ENCODE measurements around the gene TRIM7. TPM values are rescaled to one million over a fixed set of nuclear protein-coding genes. Genes with fewer than 3 reads are reported as not detected.

TRIM7 gene
- polyA plus RNA-seq, 1 experiment = 3.2 TPM

DNA sequence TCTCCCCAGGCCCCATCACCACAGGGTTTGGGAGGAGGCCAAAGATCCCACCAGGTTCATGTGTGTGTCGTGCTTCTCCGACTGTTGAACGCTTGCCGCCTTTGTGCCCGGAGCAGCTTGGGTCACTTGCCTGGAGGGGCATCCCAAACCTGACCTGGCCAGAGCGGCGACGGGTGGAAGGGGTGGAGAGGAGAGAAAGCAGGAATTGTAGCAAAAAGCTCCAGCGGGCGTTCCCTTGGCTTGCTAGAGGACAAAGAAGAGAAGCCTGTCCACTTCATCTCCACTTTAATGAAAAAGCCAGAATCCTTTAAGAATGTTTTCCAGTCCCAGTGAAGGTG, 15.2 kb upstream of the TRIM7 start:
- POLR2A ChIA-PET = no interaction called here
- CTCF ChIA-PET = interaction anchor here (1.4 kb wide), 1 partner anchor 16 kb away, joined by 4 read pairs; the partner anchor contains the start of gene TRIM7

DNA sequence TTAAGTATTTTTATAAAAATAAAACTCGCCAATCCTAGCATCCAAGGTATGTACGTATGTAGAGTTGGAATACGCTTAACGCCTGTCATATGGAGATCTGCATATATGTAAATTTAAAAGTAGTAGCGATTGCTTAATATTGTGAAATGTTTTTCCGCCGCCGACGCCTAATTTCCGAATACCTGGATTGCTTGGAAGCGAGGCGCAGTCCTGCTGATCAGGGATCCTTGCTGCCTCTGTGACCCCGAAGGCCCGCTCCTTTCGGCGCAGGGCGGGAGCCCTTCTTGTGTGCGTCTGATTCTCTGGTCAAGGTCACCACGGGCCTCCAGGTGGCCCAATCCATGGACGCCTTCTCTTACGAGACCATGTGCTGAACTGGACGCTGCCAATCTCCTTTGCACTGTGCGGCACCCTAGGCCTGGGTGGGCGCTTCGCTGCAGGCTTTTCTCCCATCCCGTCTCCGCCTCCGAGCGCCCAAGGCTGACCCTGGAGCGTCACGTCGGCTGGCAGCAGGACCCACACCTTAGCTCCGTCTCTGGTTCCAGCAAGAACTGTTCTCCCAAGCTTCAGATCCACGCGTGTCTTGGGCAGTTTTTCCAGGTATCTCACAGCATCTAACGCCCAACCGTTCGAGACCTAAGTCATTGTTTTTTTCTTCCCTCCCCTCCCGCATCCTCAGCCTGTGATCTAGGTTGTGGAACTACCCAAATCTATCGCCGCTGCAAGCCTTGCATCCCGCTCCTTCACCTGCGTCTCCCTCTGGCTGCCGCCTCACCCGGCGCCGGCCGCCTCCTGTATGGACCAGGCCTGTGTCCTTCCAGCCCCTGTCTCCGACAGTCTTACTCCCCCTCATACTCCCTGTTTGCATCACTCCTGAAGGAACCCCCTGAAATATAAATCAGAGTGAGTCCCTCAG, 14.5 kb upstream of the TRIM7 start:
- Histone ChIP-seq H3K36me3 (ENCODE audit: control insufficient read depth, insufficient read depth, low read length) (no peaks in the 10 kb centered on the region), H3K4me3 (ENCODE audit: low read depth, low read length) (no peak overlapping the region), H3K27me3 (ENCODE audit: control insufficient read depth, insufficient read depth, low read length) (no peaks in the 10 kb centered on the region)
- TF ChIP-seq, protein P1, sequence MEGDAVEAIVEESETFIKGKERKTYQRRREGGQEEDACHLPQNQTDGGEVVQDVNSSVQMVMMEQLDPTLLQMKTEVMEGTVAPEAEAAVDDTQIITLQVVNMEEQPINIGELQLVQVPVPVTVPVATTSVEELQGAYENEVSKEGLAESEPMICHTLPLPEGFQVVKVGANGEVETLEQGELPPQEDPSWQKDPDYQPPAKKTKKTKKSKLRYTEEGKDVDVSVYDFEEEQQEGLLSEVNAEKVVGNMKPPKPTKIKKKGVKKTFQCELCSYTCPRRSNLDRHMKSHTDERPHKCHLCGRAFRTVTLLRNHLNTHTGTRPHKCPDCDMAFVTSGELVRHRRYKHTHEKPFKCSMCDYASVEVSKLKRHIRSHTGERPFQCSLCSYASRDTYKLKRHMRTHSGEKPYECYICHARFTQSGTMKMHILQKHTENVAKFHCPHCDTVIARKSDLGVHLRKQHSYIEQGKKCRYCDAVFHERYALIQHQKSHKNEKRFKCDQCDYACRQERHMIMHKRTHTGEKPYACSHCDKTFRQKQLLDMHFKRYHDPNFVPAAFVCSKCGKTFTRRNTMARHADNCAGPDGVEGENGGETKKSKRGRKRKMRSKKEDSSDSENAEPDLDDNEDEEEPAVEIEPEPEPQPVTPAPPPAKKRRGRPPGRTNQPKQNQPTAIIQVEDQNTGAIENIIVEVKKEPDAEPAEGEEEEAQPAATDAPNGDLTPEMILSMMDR (IDR thresholded peaks at IDR 0.05; ENCODE audit: insufficient read depth, low read depth, low read length) = no peak
- no peak for DNase-seq (ENCODE audit: low read depth)
- CTCF ChIA-PET = interaction anchor here (1.4 kb wide), 1 partner anchor 15 kb away, joined by 4 read pairs; the partner anchor contains the start of gene TRIM7
- POLR2A ChIA-PET = no interaction called here

More for the DNA sequence above, 15.2 kb upstream of the TRIM7 start:
- Histone ChIP-seq H3K27me3 (ENCODE audit: control insufficient read depth, insufficient read depth, low read length) (no peaks in the 10 kb centered on the region), H3K36me3 (ENCODE audit: control insufficient read depth, insufficient read depth, low read length) (no peaks in the 10 kb centered on the region), H3K4me3 (ENCODE audit: low read depth, low read length) (no peak overlapping the region)
- DNase-seq (ENCODE audit: low read depth) = no peak
- TF ChIP-seq, protein P1 (IDR thresholded peaks at IDR 0.05; ENCODE audit: insufficient read depth, low read depth, low read length) = no peak

DNA sequence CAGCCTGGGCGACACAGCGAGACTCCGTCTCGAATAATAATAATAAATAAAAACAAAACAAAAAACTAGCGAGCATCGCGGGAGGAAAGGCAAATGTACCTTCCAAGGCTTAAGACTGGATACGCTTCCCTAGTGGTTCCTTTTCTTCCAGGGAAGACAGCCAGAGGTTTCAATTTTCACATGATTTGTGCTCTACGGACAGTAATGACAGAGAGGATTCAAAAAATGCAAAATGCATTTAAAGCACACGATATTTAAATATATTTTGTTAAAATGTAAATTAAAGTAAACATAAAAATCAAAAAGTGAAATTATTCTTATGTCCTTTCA, 13.8 kb upstream of the TRIM7 start:
- POLR2A ChIA-PET = no interaction called here
- no peaks in the 10 kb centered on the region for H3K36me3 ChIP-seq (ENCODE audit: control insufficient read depth, insufficient read depth, low read length)
- CTCF ChIA-PET = no interaction called here
- H3K4me3 ChIP-seq (ENCODE audit: low read depth, low read length) = peak overlapping the region; percentile 13
- DNase-seq (ENCODE audit: low read depth) = no peak
- TF ChIP-seq, protein P1 (IDR thresholded peaks at IDR 0.05; ENCODE audit: insufficient read depth, low read depth, low read length) = no peak
- no peaks in the 10 kb centered on the region for H3K27me3 ChIP-seq (ENCODE audit: control insufficient read depth, insufficient read depth, low read length)

DNA sequence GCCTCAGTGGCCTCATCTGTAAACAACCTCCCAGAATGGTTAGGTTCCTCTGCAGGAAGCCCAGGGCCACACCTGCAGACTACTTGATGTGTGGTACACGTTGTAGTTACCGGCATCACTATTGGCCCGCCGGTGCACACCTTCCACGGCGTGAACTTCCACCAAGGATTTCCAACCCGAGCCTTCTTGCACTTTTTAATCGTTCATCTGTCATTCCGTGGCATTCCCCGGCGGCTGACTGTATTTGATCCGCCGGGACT, 12.7 kb upstream of the TRIM7 start:
- CTCF ChIA-PET = interaction anchor here (1.5 kb wide), 1 partner anchor 10 kb away, joined by 4 read pairs; no protein-coding TSS in a partner anchor
- TF ChIP-seq, protein P1 (IDR thresholded peaks at IDR 0.05; ENCODE audit: insufficient read depth, low read depth, low read length) = no peak
- DNase-seq (ENCODE audit: low read depth) = no peak
- no peaks in the 10 kb centered on the region for H3K36me3 ChIP-seq (ENCODE audit: control insufficient read depth, insufficient read depth, low read length)
- POLR2A ChIA-PET = no interaction called here
- peaks cover 2% of the 10 kb centered on the region; the same call in 1 of the 2 replicates for H3K27me3 ChIP-seq (ENCODE audit: control insufficient read depth, insufficient read depth, low read length)
- peak overlapping the region; percentile 33 for H3K4me3 ChIP-seq (ENCODE audit: low read depth, low read length)

DNA sequence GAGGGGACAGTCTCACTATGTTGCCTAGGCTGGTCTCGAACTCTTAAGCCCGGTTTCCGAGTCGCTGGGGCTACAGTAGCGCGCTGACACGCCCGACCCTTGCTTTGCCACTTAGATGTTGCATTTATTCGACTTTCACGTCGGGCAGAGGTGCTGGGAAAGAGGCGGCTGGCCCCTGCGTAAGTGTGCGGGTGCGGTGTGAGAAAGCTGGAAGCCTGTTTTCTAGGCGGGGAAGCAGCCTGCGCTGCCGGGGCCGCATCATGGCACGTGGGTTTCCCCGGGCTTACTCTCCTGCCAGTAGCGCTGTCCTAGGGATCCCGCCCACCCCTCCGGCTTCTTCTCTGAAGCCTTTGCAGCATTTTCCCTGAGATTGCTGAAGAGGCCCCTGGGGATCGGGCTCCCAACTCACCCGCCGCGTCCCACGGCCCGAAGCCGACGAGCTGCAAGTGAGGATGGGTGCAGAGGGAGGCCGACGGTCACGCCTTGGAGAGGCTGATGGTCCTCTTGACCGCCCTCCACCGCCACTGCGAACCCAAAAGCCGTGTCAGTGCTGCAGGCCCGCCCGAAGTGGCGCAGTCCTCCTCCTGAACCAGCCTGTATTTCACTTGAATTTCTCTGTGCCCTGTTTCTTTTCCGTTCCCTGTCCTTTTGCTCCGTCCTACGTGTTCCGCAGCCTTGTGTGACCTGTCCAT, 12.3 kb upstream of the TRIM7 start:
- H3K27me3 ChIP-seq (ENCODE audit: control insufficient read depth, insufficient read depth, low read length) = peaks cover 2% of the 10 kb centered on the region; the same call in 1 of the 2 replicates
- TF ChIP-seq, protein P1 (IDR thresholded peaks at IDR 0.05; ENCODE audit: insufficient read depth, low read depth, low read length) = peak; percentile 12; the same call in 1 of the 2 replicates
- peak overlapping the region; percentile 33 for H3K4me3 ChIP-seq (ENCODE audit: low read depth, low read length)
- ChIA-PET CTCF (interaction anchor here (0.9 to 1.5 kb wide), 2 partner anchors 10 to 33 kb away, joined by 4 read pairs; no protein-coding TSS in a partner anchor), POLR2A (no interaction called here)
- H3K36me3 ChIP-seq (ENCODE audit: control insufficient read depth, insufficient read depth, low read length) = no peaks in the 10 kb centered on the region
- DNase-seq (ENCODE audit: low read depth) = no peak

Measured in BJ (cell line).